K562 (cell line): ENCODE results near the gene KLK2.

Source experiments
- ATF2 ChIP-seq: sonication (generic); formaldehyde crosslinking; IDR thresholded peaks from 2 replicates; pipeline ENCODE4 v1.8.1; 2022; ENCODE audit warnings: missing genetic modification reagents
- DIDO1 ChIP-seq: fragments of 450-650 bp; IDR thresholded peaks from 2 replicates; pipeline ENCODE4 v1.6.1; 2016; ENCODE audit warnings: low read depth, missing biosample characterization, missing genetic modification characterization
- HCFC1 ChIP-seq: IDR thresholded peaks from 2 replicates; pipeline ENCODE4 v1.6.1; 2012; ENCODE audit warnings: low read depth, low read length, improper control_type of control experiment
- HDAC6 ChIP-seq: IDR thresholded peaks from 2 replicates; pipeline ENCODE4 v1.6.1; 2012; ENCODE audit warnings: low read depth, mild to moderate bottlenecking, control low read depth, inconsistent platforms, low read length, moderate library complexity
- SRSF1 ChIP-seq: fragments of 200-400 bp; formaldehyde crosslinking; IDR thresholded peaks from 2 replicates; pipeline ENCODE4 v1.6.1; 2017; ENCODE audit warnings: mild to moderate bottlenecking, low read depth, low read length, moderate library complexity
- ZNF224 ChIP-seq: sonication (generic); formaldehyde crosslinking; IDR thresholded peaks from 2 replicates; pipeline ENCODE4 v1.8.0; 2022; ENCODE audit warnings: mild to moderate bottlenecking, missing genetic modification reagents
- ZNF274 ChIP-seq: IDR thresholded peaks from 2 replicates; pipeline ENCODE4 v1.6.1; 2011; ENCODE audit warnings: low read depth, mild to moderate bottlenecking, low read length, moderate library complexity, borderline replicate concordance

GRCh38 chr19:50861496-50862286 lies 11.5 kb upstream of the KLK2 start:
- TF ChIP-seq SRSF1 (no peak), ZNF224 (CRISPR knock-in tag) (no peak), DIDO1 (tag) (no peak), ZNF274 (no peak), ATF2 (CRISPR knock-in tag) (no peak), HCFC1 (no peak), HDAC6 (no peak)
